ENCODE measurements around the gene TMEM17.

TMEM17 gene

GRCh38 chr2:62506421-62506750, 391 bp upstream of the TMEM17 start:
- no peak for DNase-seq

- no peak for DNase-seq
Observed at GRCh38 chr2:62505109-62505749, 766 bp downstream of the TMEM17 start.

GRCh38 chr2:62504657-62505056, 1.3 kb downstream of the TMEM17 start:
- no peak for DNase-seq

GRCh38 chr2:62501794-62502500, 4.0 kb downstream of the TMEM17 start:
- no peak for DNase-seq

- no peak for DNase-seq
Observed at GRCh38 chr2:62501069-62501468, 4.9 kb downstream of the TMEM17 start.

GRCh38 chr2:62499430-62500060, 6.5 kb downstream of the TMEM17 start:
- DNase-seq, result no peak

GRCh38 chr2:62498739-62499138, 7.3 kb downstream of the TMEM17 start:
- DNase-seq, result no peak

GRCh38 chr2:62495761-62496160, 10.2 kb downstream of the TMEM17 start:
- no peak for DNase-seq

- DNase-seq, result no peak
Observed at GRCh38 chr2:62492048-62492447, 13.9 kb downstream of the TMEM17 start.

GRCh38 chr2:62489702-62490101, 16.3 kb downstream of the TMEM17 start:
- no peak for DNase-seq

- no peak for DNase-seq
Observed at GRCh38 chr2:62489162-62489561, 16.8 kb downstream of the TMEM17 start.

- DNase-seq, result no peak
Observed at GRCh38 chr2:62486439-62486765, 19.6 kb downstream of the TMEM17 start.

GRCh38 chr2:62485761-62486438, 20.1 kb downstream of the TMEM17 start:
- DNase-seq, result no peak

GRCh38 chr2:62482558-62483352, 23.2 kb downstream of the TMEM17 start:
- no peak for DNase-seq

- DNase-seq, result no peak
Observed at GRCh38 chr2:62479917-62480316, 26.1 kb downstream of the TMEM17 start.

GRCh38 chr2:62478093-62478580, 27.9 kb downstream of the TMEM17 start:
- DNase-seq, result peak; percentile 30 to 53

GRCh38 chr2:62477573-62477972, 28.4 kb downstream of the TMEM17 start:
- no peak for DNase-seq

GRCh38 chr2:62475172-62476011, 30.6 kb downstream of the TMEM17 start:
- DNase-seq, result peak in 1 of 2 donors; percentile 20

GRCh38 chr2:62474176-62474575, 31.8 kb downstream of the TMEM17 start:
- DNase-seq, result no peak

GRCh38 chr2:62473246-62473827, 32.7 kb downstream of the TMEM17 start:
- DNase-seq, result no peak

- no peak for DNase-seq
Observed at GRCh38 chr2:62472312-62472711, 33.7 kb downstream of the TMEM17 start.

Measured in inflammatory macrophage (primary cell).